Karpas-422 (cell line): ENCODE results near the gene RTF2. TPM values are rescaled to one million over a fixed set of nuclear protein-coding genes. Genes with fewer than 3 reads are reported as not detected.

Source experiments
- DNase-seq: peaks from one replicate; pipeline ENCODE4 v3.0.0-alpha.2; 2015
- H2AFZ ChIP-seq: fragments of 200-600 bp; sonication (generic); 2 replicates; pipeline ENCODE4 v1.6.1; 2014; ENCODE audit warnings: antibody characterized with exemption, low read length, mixed read lengths
- H3K27ac ChIP-seq: fragments of 200-600 bp; sonication (generic); 2 replicates; pipeline ENCODE4 v1.5.1; 2014; ENCODE audit warnings: mild to moderate bottlenecking, low read length, moderate library complexity
- H3K27me3 ChIP-seq: fragments of 200-600 bp; sonication (generic); 2 replicates; pipeline ENCODE4 v1.6.1; 2014; ENCODE audit warnings: low read length, mixed read lengths
- H3K36me3 ChIP-seq: fragments of 200-600 bp; sonication (generic); 2 replicates; pipeline ENCODE4 v1.6.1; 2014; ENCODE audit warnings: low read length, mixed read lengths; ENCODE audit not compliant: insufficient read depth
- H3K4me1 ChIP-seq: fragments of 200-600 bp; sonication (generic); 2 replicates; pipeline ENCODE4 v1.6.1; 2014; ENCODE audit warnings: mild to moderate bottlenecking, low read length, mixed read lengths
- H3K4me2 ChIP-seq: fragments of 200-600 bp; sonication (generic); 2 replicates; pipeline ENCODE4 v1.6.1; 2014; ENCODE audit warnings: low read length, low read depth, mild to moderate bottlenecking; ENCODE audit not compliant: poor library complexity, severe bottlenecking
- H3K4me3 ChIP-seq: fragments of 200-600 bp; sonication (generic); 2 replicates; pipeline ENCODE4 v1.5.1; 2014; ENCODE audit warnings: mild to moderate bottlenecking, antibody characterized with exemption, low read length, mixed read lengths
- H3K79me2 ChIP-seq: fragments of 200-600 bp; sonication (generic); 2 replicates; pipeline ENCODE4 v1.6.1; 2014; ENCODE audit warnings: mild to moderate bottlenecking, low read length, mixed read lengths
- H3K9ac ChIP-seq: fragments of 200-600 bp; sonication (generic); 2 replicates; pipeline ENCODE4 v1.6.0; 2014; ENCODE audit warnings: low read length
- H3K9me2 ChIP-seq: fragments of 200-600 bp; sonication (generic), shearing (Covaris generic); replicated peaks from 2 replicates; pipeline ENCODE4 v1.6.0; 2014; ENCODE audit warnings: mild to moderate bottlenecking, low read length, moderate library complexity; ENCODE audit not compliant: insufficient read depth
- H3K9me3 ChIP-seq: fragments of 300-700, 200-600 bp; sonication (generic); 2 replicates; pipeline ENCODE4 v1.6.1; 2014; ENCODE audit warnings: low read length, mixed read lengths
- H4K20me1 ChIP-seq: fragments of 200-600 bp; sonication (generic); 2 replicates; pipeline ENCODE4 v1.6.1; 2014; ENCODE audit warnings: mild to moderate bottlenecking, antibody characterized with exemption, low read length, low read depth; ENCODE audit not compliant: insufficient read depth
- total RNA-seq: library from RNA; depleted of rRNA; stranded (reverse); fragments of >200 nt; shearing (Covaris generic); gene quantifications from 2 replicates; pipeline ENCODE4 v1.2.3, GENCODE V29; 2014; ENCODE audit warnings: low replicate concordance

Gene RTF2
- total RNA-seq, 1 experiment from 2014 or later: 46.0 TPM

- Histone ChIP-seq H3K4me2 (no peak overlapping the region), H3K27me3 (no peaks in the 10 kb centered on the region), H3K79me2 (no peaks in the 10 kb centered on the region), H3K4me1 (peaks cover 8% of the 10 kb centered on the region), H3K36me3 (no peaks in the 10 kb centered on the region), H3K4me3 (no peak overlapping the region), H3K9me2 (no peaks in the 10 kb centered on the region), H3K9me3 (no peaks in the 10 kb centered on the region), H2AFZ (no peak overlapping the region), H3K9ac (no peak overlapping the region), H3K27ac (no peak overlapping the region), H4K20me1 (no peaks in the 10 kb centered on the region)
- DNase-seq: no peak
Measured at GRCh38 chr20:56424931-56425330, 43.5 kb upstream of the RTF2 start.

- no peak overlapping the region for H3K9ac ChIP-seq
- H3K4me3 ChIP-seq: no peak overlapping the region
- H4K20me1 ChIP-seq: no peaks in the 10 kb centered on the region
- no peaks in the 10 kb centered on the region for H3K79me2 ChIP-seq
- H3K27ac ChIP-seq: no peak overlapping the region
- H3K4me2 ChIP-seq: no peak overlapping the region
- H3K9me3 ChIP-seq: no peaks in the 10 kb centered on the region
- peaks cover 8% of the 10 kb centered on the region for H3K4me1 ChIP-seq
- no peaks in the 10 kb centered on the region for H3K27me3 ChIP-seq
- no peaks in the 10 kb centered on the region for H3K36me3 ChIP-seq
- H2AFZ ChIP-seq: no peak overlapping the region
- H3K9me2 ChIP-seq: no peaks in the 10 kb centered on the region
- DNase-seq: no peak
Measured at GRCh38 chr20:56426026-56426425, 42.4 kb upstream of the RTF2 start.

GRCh38 chr20:56426926-56427325 is 41.5 kb upstream of the RTF2 start:
- Histone ChIP-seq H3K4me1 (peaks cover 8% of the 10 kb centered on the region), H3K9ac (no peak overlapping the region), H3K79me2 (no peaks in the 10 kb centered on the region)

GRCh38 chr20:56427797-56428196 is 40.6 kb upstream of the RTF2 start:
- H4K20me1 ChIP-seq: no peaks in the 10 kb centered on the region
- no peaks in the 10 kb centered on the region for H3K9me2 ChIP-seq
- H3K4me3 ChIP-seq: no peak overlapping the region
- H3K9me3 ChIP-seq: no peaks in the 10 kb centered on the region
- H3K79me2 ChIP-seq: no peaks in the 10 kb centered on the region
- H3K36me3 ChIP-seq: no peaks in the 10 kb centered on the region
- H3K27ac ChIP-seq: no peak overlapping the region
- no peak for DNase-seq
- H3K27me3 ChIP-seq: no peaks in the 10 kb centered on the region
- H3K4me1 ChIP-seq: peaks cover 8% of the 10 kb centered on the region
- no peak overlapping the region for H3K9ac ChIP-seq
- no peak overlapping the region for H2AFZ ChIP-seq
- no peak overlapping the region for H3K4me2 ChIP-seq

More at GRCh38 chr20:56426926-56427325, 41.5 kb upstream of the RTF2 start:
- no peak overlapping the region for H3K27ac ChIP-seq
- no peaks in the 10 kb centered on the region for H4K20me1 ChIP-seq
- H3K4me2 ChIP-seq: no peak overlapping the region
- H3K27me3 ChIP-seq: no peaks in the 10 kb centered on the region
- DNase-seq: no peak
- no peak overlapping the region for H3K4me3 ChIP-seq
- no peaks in the 10 kb centered on the region for H3K36me3 ChIP-seq
- no peaks in the 10 kb centered on the region for H3K9me2 ChIP-seq
- no peaks in the 10 kb centered on the region for H3K9me3 ChIP-seq
- H2AFZ ChIP-seq: no peak overlapping the region

GRCh38 chr20:56428410-56428809 is 40.0 kb upstream of the RTF2 start:
- Histone ChIP-seq H3K4me3 (no peak overlapping the region), H3K9me3 (no peaks in the 10 kb centered on the region), H4K20me1 (no peaks in the 10 kb centered on the region), H3K4me2 (no peak overlapping the region), H3K27ac (no peak overlapping the region), H3K27me3 (no peaks in the 10 kb centered on the region), H3K36me3 (no peaks in the 10 kb centered on the region), H3K4me1 (peaks cover 8% of the 10 kb centered on the region), H3K9ac (no peak overlapping the region), H3K9me2 (no peaks in the 10 kb centered on the region), H2AFZ (no peak overlapping the region; the same call in 1 of the 2 replicates), H3K79me2 (no peaks in the 10 kb centered on the region)
- no peak for DNase-seq

GRCh38 chr20:56428881-56429280 is 39.5 kb upstream of the RTF2 start:
- H3K9me2 ChIP-seq: no peaks in the 10 kb centered on the region
- no peak for DNase-seq
- H3K27me3 ChIP-seq: no peaks in the 10 kb centered on the region
- H3K27ac ChIP-seq: no peak overlapping the region
- no peak overlapping the region; the same call in 1 of the 2 replicates for H2AFZ ChIP-seq
- H3K4me1 ChIP-seq: peaks cover 8% of the 10 kb centered on the region
- no peaks in the 10 kb centered on the region for H4K20me1 ChIP-seq
- no peak overlapping the region for H3K4me3 ChIP-seq
- H3K79me2 ChIP-seq: no peaks in the 10 kb centered on the region
- H3K9ac ChIP-seq: no peak overlapping the region
- H3K36me3 ChIP-seq: no peaks in the 10 kb centered on the region
- H3K9me3 ChIP-seq: no peaks in the 10 kb centered on the region
- H3K4me2 ChIP-seq: no peak overlapping the region

- Histone ChIP-seq H3K9ac (no peak overlapping the region), H3K36me3 (no peaks in the 10 kb centered on the region), H4K20me1 (no peaks in the 10 kb centered on the region), H2AFZ (peak overlapping the region; percentile 86), H3K9me3 (no peaks in the 10 kb centered on the region), H3K4me1 (peaks cover 8% of the 10 kb centered on the region), H3K27me3 (no peaks in the 10 kb centered on the region), H3K4me2 (no peak overlapping the region), H3K79me2 (no peaks in the 10 kb centered on the region), H3K4me3 (no peak overlapping the region), H3K27ac (no peak overlapping the region), H3K9me2 (no peaks in the 10 kb centered on the region)
- DNase-seq: no peak
Measured at GRCh38 chr20:56429502-56429901, 38.9 kb upstream of the RTF2 start.

- peaks cover 8% of the 10 kb centered on the region for H3K4me1 ChIP-seq
Measured at GRCh38 chr20:56429941-56430340, 38.5 kb upstream of the RTF2 start.

GRCh38 chr20:56430461-56430860 is 38.0 kb upstream of the RTF2 start:
- H4K20me1 ChIP-seq: no peaks in the 10 kb centered on the region

More at GRCh38 chr20:56429941-56430340, 38.5 kb upstream of the RTF2 start:
- no peak for DNase-seq
- Histone ChIP-seq H4K20me1 (no peaks in the 10 kb centered on the region), H3K27me3 (no peaks in the 10 kb centered on the region), H2AFZ (peak overlapping the region; percentile 86), H3K36me3 (no peaks in the 10 kb centered on the region), H3K4me3 (no peak overlapping the region), H3K4me2 (no peak overlapping the region), H3K9me3 (no peaks in the 10 kb centered on the region), H3K79me2 (no peaks in the 10 kb centered on the region), H3K9me2 (no peaks in the 10 kb centered on the region), H3K27ac (no peak overlapping the region), H3K9ac (no peak overlapping the region)

More at GRCh38 chr20:56430461-56430860, 38.0 kb upstream of the RTF2 start:
- Histone ChIP-seq H3K9me3 (no peaks in the 10 kb centered on the region), H3K4me2 (no peak overlapping the region), H3K9me2 (no peaks in the 10 kb centered on the region), H3K27ac (no peak overlapping the region), H3K4me1 (peaks cover 8% of the 10 kb centered on the region), H3K9ac (no peak overlapping the region), H2AFZ (no peak overlapping the region; the same call in 1 of the 2 replicates), H3K4me3 (no peak overlapping the region), H3K27me3 (no peaks in the 10 kb centered on the region), H3K79me2 (no peaks in the 10 kb centered on the region), H3K36me3 (no peaks in the 10 kb centered on the region)
- DNase-seq: no peak
